ENCODE results near the gene NEU4. TPM values are rescaled to one million over a fixed set of nuclear protein-coding genes. Genes with fewer than 3 reads are reported as not detected.
"Not testable (repeated sequence)": the region's sequence is repeated elsewhere in the genome, so short reads cannot be mapped to it uniquely, and the experiment has no call there.

Gene NEU4
- total RNA-seq, 1 donor from 2014 or later: 3.2 TPM

DNA sequence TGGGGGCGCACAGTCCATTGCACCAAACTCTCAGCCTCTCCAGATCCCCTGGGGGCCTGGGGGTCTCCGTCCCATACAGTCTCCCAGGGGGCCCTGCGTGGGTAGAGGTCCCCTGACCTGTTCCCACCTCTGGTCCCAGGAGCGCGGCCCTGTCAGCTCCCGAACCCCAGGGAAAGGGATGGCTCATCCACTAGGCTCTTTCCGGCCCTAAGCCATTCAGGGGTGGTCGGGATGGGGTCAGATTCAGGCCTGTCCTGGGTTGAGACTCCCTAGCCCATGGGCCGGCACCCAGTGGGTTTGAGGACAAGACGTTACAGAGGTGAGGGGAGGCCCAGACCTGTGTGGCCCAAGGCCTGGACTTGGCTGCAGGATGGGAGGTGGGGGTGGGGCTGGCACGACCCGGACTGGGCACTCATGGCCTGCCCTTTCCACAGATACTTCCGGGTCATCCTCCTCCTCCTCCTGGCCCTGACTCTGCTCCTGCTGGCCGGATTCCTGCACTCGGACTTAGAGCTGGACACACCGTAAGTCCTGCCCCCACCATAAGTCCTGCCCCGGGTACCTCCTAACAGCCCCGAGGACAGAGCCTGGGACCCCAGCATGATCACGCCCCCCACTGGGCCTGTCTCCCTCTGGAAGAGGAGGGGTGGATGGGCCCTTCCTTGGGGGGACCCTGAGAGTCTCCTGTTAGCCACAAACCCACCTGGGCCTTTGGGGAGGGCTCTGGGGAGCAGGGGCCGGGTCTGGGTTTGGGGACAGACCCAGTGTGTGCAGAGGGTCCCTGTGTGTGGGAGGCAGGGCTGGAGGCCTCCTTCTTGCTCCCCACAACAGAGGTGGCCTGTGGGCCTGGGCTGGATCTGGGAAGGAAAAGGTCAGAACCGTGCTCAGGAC, 10.1 kb upstream of the NEU4 start:
- intact Hi-C loops (cut with micrococcal nuclease): no loop called here
- no peak for DNase-seq (ENCODE audit: low spot score)

DNA sequence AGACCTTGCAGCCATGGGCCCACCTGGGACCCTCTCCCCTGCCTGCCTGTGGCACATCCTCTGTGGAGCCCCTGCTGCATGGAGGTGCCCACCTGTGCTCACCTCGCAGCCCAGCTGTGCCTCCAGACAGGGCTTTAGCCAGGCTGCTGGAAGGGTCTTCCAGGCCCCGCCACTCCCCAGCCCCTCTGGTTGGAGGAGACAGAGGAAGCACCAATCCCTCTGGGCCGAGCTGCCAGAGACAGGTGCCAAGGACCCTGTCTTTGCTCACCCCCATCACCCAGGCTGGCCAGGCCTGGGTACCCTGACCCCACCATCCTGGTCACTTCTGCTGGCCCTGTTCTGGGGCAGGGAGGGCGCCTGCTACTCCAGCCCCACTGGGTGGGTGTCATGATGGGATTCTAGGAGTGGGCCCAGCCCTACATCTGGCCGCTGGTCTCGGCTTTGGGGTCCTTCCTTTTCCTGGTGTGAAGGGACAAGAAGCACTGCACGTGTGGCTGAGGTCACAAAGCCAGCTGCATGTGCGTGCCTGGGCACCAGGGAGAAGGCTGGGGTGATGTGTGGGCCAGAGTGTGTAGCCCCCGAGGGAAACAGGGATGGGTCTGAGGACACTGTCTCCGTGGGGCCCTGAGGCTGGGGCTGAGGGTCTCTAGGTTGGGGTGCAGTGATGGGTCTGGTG, 9.3 kb upstream of the NEU4 start:
- no peak for DNase-seq (ENCODE audit: low spot score)
- no peaks in the 10 kb centered on the region for H3K36me3 Mint-ChIP-seq (ENCODE audit: low read depth)
- no peak overlapping the region for H3K27ac Mint-ChIP-seq
- peaks cover 2% of the 10 kb centered on the region for H3K27me3 Mint-ChIP-seq (ENCODE audit: low read depth)
- H3K4me1 Mint-ChIP-seq (ENCODE audit: low read depth): peaks cover 5% of the 10 kb centered on the region
- intact Hi-C loops (cut with micrococcal nuclease): loop anchor here (5.0 kb wide), 1 partner anchor 43 kb away; no protein-coding TSS in a partner anchor
- H3K4me3 Mint-ChIP-seq (ENCODE audit: low read depth): no peak overlapping the region
- H3K9me3 Mint-ChIP-seq: no peaks in the 10 kb centered on the region

More for the DNA sequence above, 10.1 kb upstream of the NEU4 start:
- Mint-ChIP-seq H3K9me3 (no peaks in the 10 kb centered on the region), H3K36me3 (ENCODE audit: low read depth) (no peaks in the 10 kb centered on the region), H3K4me1 (ENCODE audit: low read depth) (peaks cover 3% of the 10 kb centered on the region), H3K27me3 (ENCODE audit: low read depth) (peaks cover 2% of the 10 kb centered on the region), H3K4me3 (ENCODE audit: low read depth) (no peak overlapping the region), H3K27ac (no peak overlapping the region)

DNA sequence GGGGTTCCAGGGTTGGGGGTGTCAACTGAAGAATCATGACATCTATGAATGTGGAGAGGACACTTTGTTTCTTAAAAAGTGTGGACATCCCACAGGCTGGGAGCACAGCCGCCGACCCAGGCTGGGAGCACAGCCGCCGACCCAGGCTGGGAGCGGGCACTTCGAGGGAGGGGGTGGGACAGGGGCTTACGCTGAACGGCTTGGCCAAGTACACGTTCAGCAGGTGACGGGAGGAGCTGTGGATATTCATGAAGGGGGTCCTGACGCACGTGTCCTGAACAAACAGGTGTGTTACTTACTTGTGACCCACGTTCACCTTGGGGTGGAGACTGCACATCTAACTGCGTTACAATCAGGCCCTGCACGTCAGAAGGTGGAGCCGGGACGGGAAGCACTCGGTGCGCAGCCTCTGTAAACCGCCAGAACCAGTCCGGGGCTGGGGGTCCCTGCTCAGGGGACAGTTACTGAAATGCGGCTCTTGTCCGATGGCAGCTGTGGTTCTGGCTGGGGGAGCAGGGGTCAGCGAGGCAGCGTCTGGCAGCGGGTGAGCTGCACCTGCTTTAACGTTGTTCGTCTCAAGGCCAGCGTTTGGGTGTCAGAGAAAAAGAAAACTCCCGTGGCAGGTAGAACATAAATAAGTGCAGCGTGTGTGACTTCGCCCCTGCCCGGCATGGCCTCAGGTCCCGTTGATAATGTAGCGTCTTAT, 8.6 kb upstream of the NEU4 start:
- H3K27me3 Mint-ChIP-seq (ENCODE audit: low read depth); H3K36me3 Mint-ChIP-seq (ENCODE audit: low read depth); H3K9me3 Mint-ChIP-seq; H3K27ac Mint-ChIP-seq; H3K4me3 Mint-ChIP-seq (ENCODE audit: low read depth); DNase-seq (ENCODE audit: low spot score); H3K4me1 Mint-ChIP-seq (ENCODE audit: low read depth): not testable (repeated sequence)
- intact Hi-C loops (cut with micrococcal nuclease): loop anchor here (5.0 kb wide), 1 partner anchor 42 kb away; no protein-coding TSS in a partner anchor

DNA sequence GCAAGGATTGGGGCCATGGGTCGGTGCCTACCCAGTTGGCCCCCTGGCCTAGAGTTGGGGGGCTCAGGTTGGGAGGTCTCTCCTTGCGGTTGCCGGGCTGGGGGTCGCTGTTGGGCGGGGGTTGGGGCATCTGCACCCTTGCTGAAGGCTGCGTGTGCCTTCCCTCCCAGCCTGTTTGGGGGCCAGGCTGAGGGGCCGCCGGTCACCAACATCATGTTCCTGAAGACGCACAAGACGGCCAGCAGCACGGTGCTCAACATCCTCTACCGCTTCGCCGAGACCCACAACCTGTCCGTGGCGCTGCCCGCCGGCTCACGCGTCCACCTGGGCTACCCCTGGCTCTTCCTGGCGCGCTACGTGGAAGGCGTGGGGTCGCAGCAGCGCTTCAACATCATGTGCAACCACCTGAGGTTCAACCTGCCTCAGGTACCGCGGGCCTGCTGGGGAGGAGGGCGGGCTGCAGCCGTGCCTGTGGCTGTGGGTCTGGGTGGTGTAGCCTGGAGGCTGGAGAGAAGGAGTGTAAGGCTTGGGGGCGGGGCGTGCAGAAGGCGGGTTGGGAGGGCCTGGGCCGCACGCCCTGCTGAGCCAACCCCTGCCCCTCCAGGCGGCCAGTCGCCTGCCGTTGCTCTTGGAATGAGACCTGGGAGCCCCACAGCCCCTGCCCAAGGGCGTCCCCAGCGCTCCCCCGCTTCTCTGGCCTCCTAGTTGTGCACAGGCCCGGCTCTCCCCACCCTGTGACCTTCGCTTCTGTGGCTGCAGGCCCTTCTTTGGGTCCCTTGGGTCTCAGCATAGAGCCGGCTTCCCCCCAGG, 7.2 kb upstream of the NEU4 start:
- Mint-ChIP-seq H3K4me1 (ENCODE audit: low read depth) (peaks cover 9% of the 10 kb centered on the region), H3K9me3 (no peaks in the 10 kb centered on the region), H3K4me3 (ENCODE audit: low read depth) (no peak overlapping the region), H3K27me3 (ENCODE audit: low read depth) (peaks cover 2% of the 10 kb centered on the region), H3K27ac (no peak overlapping the region), H3K36me3 (ENCODE audit: low read depth) (no peaks in the 10 kb centered on the region)
- DNase-seq (ENCODE audit: low spot score): no peak
- intact Hi-C loops (cut with micrococcal nuclease): loop anchor here (5.0 kb wide), 1 partner anchor 40 kb away; no protein-coding TSS in a partner anchor

DNA sequence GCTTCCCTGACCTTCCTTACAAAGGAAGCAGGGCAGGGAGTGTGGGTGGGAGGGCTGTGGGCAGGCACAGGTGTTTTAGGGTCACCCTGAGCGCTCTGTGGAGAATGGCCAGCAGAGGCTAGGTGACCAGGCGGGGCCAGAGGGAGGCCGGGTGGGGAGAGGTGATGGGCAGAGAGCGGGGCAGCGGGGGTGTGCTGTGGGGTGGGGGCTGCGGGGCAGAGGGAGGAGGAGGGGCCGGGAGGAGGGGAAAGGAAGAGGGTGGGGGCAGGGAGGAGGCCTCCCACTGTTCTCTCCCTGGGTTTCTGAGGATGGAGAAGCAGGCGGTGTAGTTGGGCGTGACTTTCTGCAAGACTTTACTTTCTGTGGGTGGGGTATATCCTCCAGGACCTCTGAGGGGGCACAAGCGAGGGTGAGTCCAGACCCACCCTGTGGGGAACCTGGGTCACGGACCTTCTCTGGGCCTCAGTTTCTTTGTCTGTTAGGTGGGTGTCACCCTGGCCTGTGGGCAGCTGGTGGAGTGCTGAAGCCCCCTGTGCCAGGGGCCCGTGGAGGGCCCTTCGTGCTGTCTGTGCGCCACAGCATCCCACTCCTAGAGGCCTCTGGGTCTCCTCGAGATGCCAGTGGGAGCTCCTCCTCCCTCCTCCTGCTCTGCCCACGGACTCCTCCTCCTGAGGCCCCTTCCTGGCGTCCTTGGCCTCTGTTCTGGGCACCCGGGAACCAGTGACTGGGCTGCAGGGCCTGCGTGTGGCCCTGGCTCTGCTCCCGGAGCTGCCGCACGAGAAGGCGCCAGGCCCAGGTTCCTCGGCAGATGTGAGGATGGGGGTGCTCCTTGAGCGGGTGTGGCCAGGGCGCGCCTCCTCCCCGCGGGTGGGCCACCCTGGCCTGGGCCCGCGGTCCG, 6.3 kb upstream of the NEU4 start:
- Mint-ChIP-seq H3K27ac (no peak overlapping the region), H3K4me1 (ENCODE audit: low read depth) (peaks cover 9% of the 10 kb centered on the region), H3K9me3 (no peaks in the 10 kb centered on the region), H3K4me3 (ENCODE audit: low read depth) (no peak overlapping the region), H3K27me3 (ENCODE audit: low read depth) (peaks cover 2% of the 10 kb centered on the region), H3K36me3 (ENCODE audit: low read depth) (no peaks in the 10 kb centered on the region)
- intact Hi-C loops (cut with micrococcal nuclease): loop anchor here (5.0 kb wide), 1 partner anchor 40 kb away; no protein-coding TSS in a partner anchor
- DNase-seq (ENCODE audit: low spot score): no peak

DNA sequence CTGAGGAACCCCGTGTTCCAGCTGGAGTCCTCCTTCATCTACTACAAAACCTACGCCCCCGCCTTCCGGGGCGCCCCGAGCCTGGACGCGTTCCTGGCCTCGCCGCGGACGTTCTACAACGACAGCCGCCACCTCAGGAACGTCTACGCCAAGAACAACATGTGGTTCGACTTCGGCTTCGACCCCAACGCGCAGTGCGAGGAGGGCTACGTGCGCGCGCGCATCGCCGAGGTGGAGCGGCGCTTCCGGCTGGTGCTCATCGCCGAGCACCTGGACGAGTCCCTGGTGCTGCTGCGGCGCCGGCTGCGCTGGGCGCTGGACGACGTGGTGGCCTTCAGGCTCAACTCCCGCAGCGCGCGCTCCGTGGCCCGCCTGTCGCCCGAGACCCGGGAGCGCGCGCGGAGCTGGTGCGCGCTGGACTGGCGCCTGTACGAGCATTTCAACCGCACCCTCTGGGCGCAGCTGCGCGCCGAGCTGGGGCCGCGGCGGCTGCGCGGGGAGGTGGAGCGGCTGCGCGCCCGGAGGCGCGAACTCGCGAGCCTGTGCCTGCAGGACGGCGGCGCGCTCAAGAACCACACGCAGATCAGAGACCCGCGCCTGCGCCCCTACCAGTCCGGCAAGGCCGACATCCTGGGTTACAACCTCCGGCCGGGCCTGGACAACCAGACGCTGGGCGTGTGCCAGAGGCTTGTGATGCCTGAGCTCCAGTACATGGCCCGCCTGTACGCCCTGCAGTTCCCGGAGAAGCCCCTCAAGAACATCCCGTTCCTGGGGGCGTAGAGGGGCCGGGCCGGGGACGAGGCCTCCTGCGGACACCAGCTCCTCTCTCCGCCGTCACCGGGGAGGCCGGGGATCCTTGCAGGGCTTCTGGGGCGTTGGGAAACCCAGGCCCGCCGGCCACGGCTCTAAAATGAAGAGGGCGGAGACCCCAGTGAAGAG, 5.3 kb upstream of the NEU4 start:
- intact Hi-C loops (cut with micrococcal nuclease): loop anchor here (5.0 kb wide), 1 partner anchor 39 kb away; no protein-coding TSS in a partner anchor
- peaks cover 9% of the 10 kb centered on the region for H3K4me1 Mint-ChIP-seq (ENCODE audit: low read depth)
- peak overlapping the region; percentile 66 for H3K4me3 Mint-ChIP-seq (ENCODE audit: low read depth)
- peaks cover 2% of the 10 kb centered on the region for H3K27me3 Mint-ChIP-seq (ENCODE audit: low read depth)
- H3K9me3 Mint-ChIP-seq: no peaks in the 10 kb centered on the region
- H3K36me3 Mint-ChIP-seq (ENCODE audit: low read depth): no peaks in the 10 kb centered on the region
- DNase-seq (ENCODE audit: low spot score): peak; percentile 46
- peak overlapping the region; percentile 9 for H3K27ac Mint-ChIP-seq

DNA sequence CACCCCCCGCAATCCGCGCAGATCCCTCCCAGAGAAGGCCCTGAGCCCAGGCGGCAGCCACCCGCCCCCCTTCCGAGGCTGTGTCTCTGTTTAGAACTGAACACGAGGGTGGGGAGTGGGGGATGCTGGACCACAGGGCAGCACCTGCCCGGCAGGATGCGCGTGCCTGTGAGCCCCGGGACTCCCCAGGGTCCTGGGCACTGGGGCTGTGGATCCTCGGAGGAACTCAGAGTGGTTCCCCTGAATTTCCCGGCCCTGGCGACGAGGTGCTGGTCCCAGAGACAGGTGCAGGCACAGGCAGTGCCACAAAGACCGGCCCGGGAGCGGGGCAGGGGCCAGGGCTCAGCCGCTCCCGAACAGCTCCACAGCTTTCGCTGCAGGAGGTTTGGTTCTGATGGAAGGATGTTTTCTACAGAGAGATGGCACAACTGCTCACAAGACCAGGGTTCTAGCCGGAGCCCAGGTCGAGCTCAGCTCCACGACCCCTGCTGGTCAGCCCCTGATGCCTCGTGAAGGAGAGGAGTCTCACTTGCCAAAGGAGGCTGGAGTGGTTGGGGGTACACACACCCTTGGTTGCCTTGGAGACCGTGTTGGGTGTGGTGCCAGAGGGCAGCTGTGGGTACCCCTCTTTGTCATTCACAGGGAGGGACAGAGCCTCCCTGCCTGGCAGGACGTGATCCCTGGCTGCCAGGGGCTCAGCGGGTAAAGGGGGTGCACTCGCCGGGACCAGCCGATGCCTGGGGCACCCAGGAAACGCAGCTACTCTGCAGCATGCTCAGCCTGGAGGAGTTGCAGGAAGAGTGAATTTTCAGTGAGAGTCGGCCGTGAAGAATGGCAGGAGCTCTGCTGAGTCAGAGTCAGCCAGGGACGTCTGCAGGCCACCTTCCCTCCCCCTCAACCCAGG, 4.4 kb upstream of the NEU4 start:
- no peak overlapping the region for H3K27ac Mint-ChIP-seq
- peak overlapping the region; percentile 58 for H3K4me3 Mint-ChIP-seq (ENCODE audit: low read depth)
- H3K36me3 Mint-ChIP-seq (ENCODE audit: low read depth): no peaks in the 10 kb centered on the region
- no peaks in the 10 kb centered on the region for H3K9me3 Mint-ChIP-seq
- peaks cover 9% of the 10 kb centered on the region for H3K4me1 Mint-ChIP-seq (ENCODE audit: low read depth)
- intact Hi-C loops (cut with micrococcal nuclease): loop anchor here (5.0 kb wide), 1 partner anchor 38 kb away; no protein-coding TSS in a partner anchor
- DNase-seq (ENCODE audit: low spot score): no peak
- peaks cover 2% of the 10 kb centered on the region for H3K27me3 Mint-ChIP-seq (ENCODE audit: low read depth)

DNA sequence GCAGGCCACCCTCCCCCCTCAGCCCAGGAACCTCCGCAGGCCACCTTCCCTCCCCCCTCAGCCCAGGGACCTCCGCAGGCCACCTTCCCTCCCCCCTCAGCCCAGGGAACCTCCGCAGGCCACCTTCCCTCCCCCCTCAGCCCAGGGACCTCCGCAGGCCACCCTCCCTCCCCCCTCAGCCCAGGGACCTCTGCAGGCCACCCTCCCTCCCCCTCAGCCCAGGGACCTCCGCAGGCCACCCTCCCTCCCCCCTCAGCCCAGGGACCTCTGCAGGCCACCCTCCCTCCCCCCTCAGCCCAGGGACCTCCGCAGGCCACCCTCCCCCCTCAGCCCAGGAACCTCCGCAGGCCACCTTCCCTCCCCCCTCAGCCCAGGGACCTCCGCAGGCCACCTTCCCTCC, 2.8 kb upstream of the NEU4 start:
- H3K9me3 Mint-ChIP-seq; H3K27me3 Mint-ChIP-seq (ENCODE audit: low read depth); H3K27ac Mint-ChIP-seq; H3K36me3 Mint-ChIP-seq (ENCODE audit: low read depth); DNase-seq (ENCODE audit: low spot score); H3K4me3 Mint-ChIP-seq (ENCODE audit: low read depth); intact Hi-C loops (cut with micrococcal nuclease); H3K4me1 Mint-ChIP-seq (ENCODE audit: low read depth): not testable (repeated sequence)

DNA sequence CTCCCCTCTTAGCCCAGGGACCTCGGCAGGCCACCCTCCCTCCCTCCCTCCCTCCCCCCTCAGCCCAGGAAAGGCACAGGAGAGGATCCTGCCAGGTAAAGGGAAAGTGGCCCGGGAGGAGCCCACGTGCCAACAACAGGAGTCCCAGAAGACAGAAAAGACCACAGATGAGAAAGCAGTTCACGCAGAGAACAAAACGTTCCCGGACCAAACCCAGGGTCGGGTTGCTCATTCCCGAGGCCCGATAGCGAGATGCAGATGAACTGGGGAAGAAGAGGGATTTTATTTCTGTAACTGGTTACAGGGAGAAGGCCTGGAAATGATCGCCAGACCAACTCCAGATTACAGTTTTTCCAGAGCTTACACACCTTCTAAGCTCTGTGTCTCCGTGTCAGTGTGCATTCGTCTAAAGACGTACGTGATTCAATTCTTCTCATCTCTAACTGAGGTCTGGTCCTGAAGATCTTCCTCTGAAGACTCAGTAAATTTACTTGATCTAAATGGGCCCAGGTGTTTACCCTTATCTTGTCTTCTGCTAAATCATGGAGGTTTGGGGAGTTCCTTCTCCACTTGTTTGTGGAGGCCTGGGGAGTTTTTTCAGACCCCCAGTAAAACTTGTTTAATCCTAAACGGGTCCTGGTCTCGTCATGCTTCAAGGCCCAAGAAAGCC, 807 bp upstream of the NEU4 start:
- peak overlapping the region; percentile 33 for H3K27ac Mint-ChIP-seq
- peaks cover 9% of the 10 kb centered on the region for H3K4me1 Mint-ChIP-seq (ENCODE audit: low read depth)
- intact Hi-C loops (cut with micrococcal nuclease): no loop called here
- no peaks in the 10 kb centered on the region for H3K36me3 Mint-ChIP-seq (ENCODE audit: low read depth)
- H3K4me3 Mint-ChIP-seq (ENCODE audit: low read depth): no peak overlapping the region
- no peak for DNase-seq (ENCODE audit: low spot score)
- peaks cover 2% of the 10 kb centered on the region for H3K27me3 Mint-ChIP-seq (ENCODE audit: low read depth)
- no peaks in the 10 kb centered on the region for H3K9me3 Mint-ChIP-seq

Data from activated T-helper 2 cell treated with anti-CD3 and anti-CD28 coated beads, Interferon-gamma antibody, Interleukin-2, Interleukin-4, amounts not matched to agents 10 μg/mL and 5 μg/mL and 100 μg/mL, durations not matched to agents 14 hours and 24 hours and 36 hours (primary cell).